GM12878 (cell line): ENCODE measurements around the gene CTNNA3. TPM values are rescaled to one million over a fixed set of nuclear protein-coding genes. Genes with fewer than 3 reads are reported as not detected.

Experiments
- ATAC-seq: fragments of 200-7000 bp; cut with Tn5 transposase; 3 replicates; pipeline ENCODE4 v1.9.1; 2020; ENCODE audit warnings: mild to moderate bottlenecking, moderate library complexity
- BruUV-seq: library from RNA; stranded (reverse); fragments of 400-500 nt; replicated peaks from 2 replicates; lab custom pipeline; 2021; lab: Mats Ljungman, UMichigan
- CTCF ChIA-PET: fragments of 300-600 bp; sonication (Branson Sonifier 250); formaldehyde crosslinking; extraction: SDS; loops from one replicate; lab custom pipeline; 2021; ENCODE audit warnings: inconsistent platforms; lab: Yijun Ruan, JAX
- POLR2A ChIA-PET: fragments of 350-600 bp; formaldehyde crosslinking; extraction: SDS; loops from one replicate; lab custom pipeline; 2021; ENCODE audit warnings: inconsistent platforms; lab: Charles Lee
- RAD21 ChIA-PET: fragments of 300-600 bp; sonication (Branson Sonifier 250); formaldehyde crosslinking; loops from one replicate; lab custom pipeline; 2023; ENCODE audit warnings: antibody characterized with exemption; ENCODE audit not compliant: unreplicated experiment; lab: Charles Lee
- SMC1A ChIA-PET: fragments of 300-600 bp; sonication (Branson Sonifier 250); formaldehyde crosslinking; loops from one replicate; lab custom pipeline; 2023; ENCODE audit not compliant: unreplicated experiment, uncharacterized antibody; lab: Charles Lee
- DNase-seq: peaks from one replicate; pipeline ENCODE4 v3.0.0-alpha.2; 2011; ENCODE audit warnings: low read depth, low spot score
- FAIRE-seq: peaks from 3 replicates; lab custom pipeline; 2011; peaks lifted over from hg19 to GRCh38; lab: Jason Lieb, UNC
- H2AFZ ChIP-seq: 2 replicates; pipeline ENCODE4 v1.6.0; 2011; ENCODE audit warnings: low read depth, low read length, control low read depth; ENCODE audit not compliant: control insufficient read depth
- H3K27ac ChIP-seq: 2 replicates; pipeline ENCODE4 v1.5.1; 2011; ENCODE audit warnings: control low read depth; ENCODE audit not compliant: control insufficient read depth, insufficient read depth
- H3K27me3 ChIP-seq, 2 experiments: replicated peaks in 1 of 2; 2 replicates each; pipeline versions ENCODE4 v1.6.0 to v1.6.1; 2011; ENCODE audit warnings: low read length in 1 of 2; ENCODE audit not compliant: control insufficient read depth in 2 of 2, insufficient read depth in 2 of 2
- H3K36me3 ChIP-seq, 2 experiments: 2 replicates each; pipeline ENCODE4 v1.5.1; 2011; ENCODE audit warnings: low read length in 1 of 2; ENCODE audit not compliant: control insufficient read depth in 2 of 2, insufficient read depth in 2 of 2
- H3K4me1 ChIP-seq: 2 replicates; pipeline ENCODE4 v1.6.1; 2011; ENCODE audit warnings: mild to moderate bottlenecking, low read length, moderate library complexity, mixed read lengths; ENCODE audit not compliant: control insufficient read depth, insufficient read depth
- H3K4me2 ChIP-seq: 2 replicates; pipeline ENCODE4 v1.6.0; 2011; ENCODE audit warnings: control low read depth; ENCODE audit not compliant: control insufficient read depth, insufficient read depth
- H3K4me3 ChIP-seq: fragments of 200-600 bp; sonication (generic); 2 replicates; pipeline ENCODE4 v1.5.1; 2016
- H3K79me2 ChIP-seq: 2 replicates; pipeline ENCODE4 v1.6.0; 2011; ENCODE audit warnings: low read length; ENCODE audit not compliant: control insufficient read depth, insufficient read depth
- H3K9ac ChIP-seq: 2 replicates; pipeline ENCODE4 v1.8.0; 2011; ENCODE audit warnings: low read length, control low read depth, mixed read lengths; ENCODE audit not compliant: control insufficient read depth, insufficient read depth
- H3K9me3 ChIP-seq: replicated peaks from 3 replicates; pipeline ENCODE4 v1.5.1; 2011; ENCODE audit warnings: mild to moderate bottlenecking, low read length; ENCODE audit not compliant: control insufficient read depth, insufficient read depth
- H4K20me1 ChIP-seq: 2 replicates; pipeline ENCODE4 v1.6.0; 2011; ENCODE audit not compliant: control insufficient read depth, insufficient read depth
- ESRRA ChIP-seq: IDR thresholded peaks from 2 replicates; pipeline ENCODE4 v1.6.1; 2012; ENCODE audit warnings: mild to moderate bottlenecking, low read length, improper control_type of control experiment
- FOXK2 ChIP-seq: fragments of 450-650 bp; IDR thresholded peaks from 2 replicates; pipeline ENCODE4 v1.6.1; 2017; ENCODE audit warnings: mild to moderate bottlenecking, moderate library complexity
- HDAC2 ChIP-seq: fragments of 200-600 bp; sonication (generic); IDR thresholded peaks from 2 replicates; pipeline ENCODE4 v1.6.1; 2017
- KAT2A ChIP-seq: conservative IDR thresholded peaks from 2 replicates; pipeline ENCODE4 v1.6.1; 2011; ENCODE audit warnings: low read depth, low read length; ENCODE audit not compliant: control insufficient read depth
- LARP7 ChIP-seq: fragments of 450-650 bp; IDR thresholded peaks from 2 replicates; pipeline ENCODE4 v1.6.1; 2017; ENCODE audit warnings: mild to moderate bottlenecking
- MXI1 ChIP-seq: fragments of 150-350 bp; IDR thresholded peaks from 2 replicates; pipeline ENCODE4 v1.6.1; 2011; ENCODE audit warnings: low read depth, mild to moderate bottlenecking, inconsistent platforms, low read length, improper control_type of control experiment
- NFYB ChIP-seq: IDR thresholded peaks from 2 replicates; pipeline ENCODE4 v1.6.1; 2011; ENCODE audit warnings: low read depth, mild to moderate bottlenecking, low read length, improper control_type of control experiment, moderate library complexity; ENCODE audit not compliant: insufficient read depth
- POLR2A ChIP-seq: IDR thresholded peaks from 2 replicates; pipeline ENCODE4 v1.6.1; 2011; ENCODE audit warnings: low read depth, mild to moderate bottlenecking, low read length
- RELA ChIP-seq: fragments of 450-650 bp; IDR thresholded peaks from 2 replicates; pipeline ENCODE4 v1.8.0; 2014; ENCODE audit warnings: borderline replicate concordance; ENCODE audit not compliant: partially characterized antibody
- RFX5 ChIP-seq: IDR thresholded peaks from 2 replicates; pipeline ENCODE4 v1.6.1; 2011; ENCODE audit warnings: low read depth, low read length, improper control_type of control experiment
- SUPT20H ChIP-seq: IDR thresholded peaks from 2 replicates; pipeline ENCODE4 v1.6.1; 2011; ENCODE audit warnings: low read depth, mild to moderate bottlenecking, low read length, moderate library complexity, borderline replicate concordance; ENCODE audit not compliant: control insufficient read depth
- TAF1 ChIP-seq: IDR thresholded peaks from 2 replicates; pipeline ENCODE4 v1.6.1; 2011; ENCODE audit warnings: mild to moderate bottlenecking, low read depth, low read length, borderline replicate concordance
- TBL1XR1 ChIP-seq: IDR thresholded peaks from 2 replicates; pipeline ENCODE4 v1.6.1; 2012; ENCODE audit warnings: low read depth, low read length, improper control_type of control experiment
- TCF12 ChIP-seq: IDR thresholded peaks from 2 replicates; pipeline ENCODE4 v1.6.1; 2011; ENCODE audit warnings: low read depth, mild to moderate bottlenecking, low read length
- WGBS: methylation state at CpG from one replicate; pipeline ENCODE4 v1.1.6; 2016; ENCODE audit warnings: low lambda C conversion rate; ENCODE audit not compliant: insufficient replicate concordance, insufficient coverage; ENCODE audit errors: missing lambda C conversion rate; 5-methylcytosine and 5-hydroxymethylcytosine counted together
- in situ Hi-C: fragments of 300-500 bp; cut with MboI; formaldehyde crosslinking; loops from 9 replicates; pipeline ENCODE4 v1.14.3; 2018; ENCODE audit warnings: mixed read lengths
- intact Hi-C: fragments of 100-400 bp; cut with micrococcal nuclease; formaldehyde crosslinking; loops from one replicate; pipeline ENCODE4 v1.14.2; 2022; ENCODE audit not compliant: unreplicated experiment
- polyA plus RNA-seq, 11 experiments: library from polyadenylated mRNA; depleted of rRNA in 4 of 11; unstranded in 6 of 11; stranded (reverse) in 5 of 11; fragments of >200 nt; fragmentation: Nextera tagmentation in 4 of 11; fragmentation: Illumina TruSeq in 1 of 11; extraction: Ambion mirVana in 4 of 11; extraction: Trizol in 1 of 11; gene quantifications; 1 replicate in 1 of 11; 2 replicates in 10 of 11; pipeline versions ENCODE4 v1.2.1 to v1.2.3, GENCODE V29; 2011 to 2016; ENCODE audit warnings: inconsistent platforms in 2 of 11, missing spikeins in 2 of 11, low read depth in 1 of 11
- total RNA-seq, 4 experiments: library from RNA; depleted of rRNA in 3 of 4; stranded (reverse); fragments of >200 nt in 3 of 4; fragmentation: Illumina TruSeq in 1 of 4; extraction: Trizol in 1 of 4; gene quantifications; 2 replicates each; pipeline versions ENCODE4 v1.2.1 to v1.2.3, GENCODE V29; 2013 to 2021
- TF ChIP-seq, protein P1 (sequence below): fragments of 450-650 bp; IDR thresholded peaks from 2 replicates; pipeline ENCODE4 v1.6.1; 2017; ENCODE audit warnings: antibody characterized with exemption, mild to moderate bottlenecking, moderate library complexity

Gene CTNNA3
- total and polyA plus RNA-seq, 10 of the 15 experiments (the other 5 are each of a cell fraction or from before 2014, with no cell fraction given), result under 0.01 to 4.5 (median 0.22) TPM; not detected in 2

DNA sequence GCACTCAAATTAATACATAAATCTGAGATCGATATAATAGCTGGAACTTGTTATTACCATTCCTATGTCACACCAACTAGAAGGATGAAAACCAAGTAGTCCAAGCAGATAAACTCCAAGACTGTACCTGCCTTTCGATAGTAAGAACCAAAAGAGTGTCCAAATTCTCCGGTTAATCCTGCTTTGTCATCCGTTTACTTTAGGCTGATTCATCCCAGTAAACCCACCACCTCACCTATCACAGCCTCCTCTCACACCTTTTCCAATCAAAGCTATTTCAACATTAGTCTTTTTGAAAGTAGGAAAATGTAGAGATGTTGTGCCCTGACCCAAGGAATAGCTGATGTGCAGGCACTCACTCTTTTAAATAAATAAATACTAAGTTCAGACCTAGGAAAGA lies 177.2 kb downstream of the CTNNA3 start:
- ChIA-PET POLR2A (no interaction called here), CTCF (interaction anchor here (0.7 to 7.0 kb wide), 7 partner anchors 29 to 589 kb away, joined by 3 to 80 read pairs (median 4); partner anchors contain the start of gene LRRTM3), SMC1A (interaction anchor here (0.9 to 5.7 kb wide), 16 partner anchors 12 to 705 kb away, joined by 3 to 24 read pairs (median 4); partner anchors contain the start of gene LRRTM3), RAD21 (interaction anchor here (1.1 to 5.8 kb wide), 7 partner anchors 13 to 587 kb away, joined by 3 to 30 read pairs (median 7); partner anchors contain the start of gene CTNNA3)
- Histone ChIP-seq H3K4me3 (no peak overlapping the region), H2AFZ (no peak overlapping the region), H3K27ac (no peak overlapping the region), H3K27me3 (no peaks in the 10 kb centered on the region), H3K36me3 (no peaks in the 10 kb centered on the region), H3K9me3 (no peaks in the 10 kb centered on the region), H3K79me2 (no peaks in the 10 kb centered on the region), H3K4me1 (no peaks in the 10 kb centered on the region), H3K4me2 (no peak overlapping the region)
- no peak for FAIRE-seq
- no TSS peak for BruUV-seq
- no peak for ATAC-seq
- in situ Hi-C loops, result no loop called here
- no peak for DNase-seq
- 10% methylated on average over 4 of the region's 4 CpGs for WGBS
- TF ChIP-seq TCF12 (no peak), SUPT20H (no peak), HDAC2 (no peak), POLR2A (no peak), RELA (no peak)
- TF ChIP-seq, all 136 proteins: peak for 0
- no peaks in the 10 kb centered on the region for H4K20me1 ChIP-seq
- H3K9ac ChIP-seq, result no peak overlapping the region
- intact Hi-C loops, result no loop called here

DNA sequence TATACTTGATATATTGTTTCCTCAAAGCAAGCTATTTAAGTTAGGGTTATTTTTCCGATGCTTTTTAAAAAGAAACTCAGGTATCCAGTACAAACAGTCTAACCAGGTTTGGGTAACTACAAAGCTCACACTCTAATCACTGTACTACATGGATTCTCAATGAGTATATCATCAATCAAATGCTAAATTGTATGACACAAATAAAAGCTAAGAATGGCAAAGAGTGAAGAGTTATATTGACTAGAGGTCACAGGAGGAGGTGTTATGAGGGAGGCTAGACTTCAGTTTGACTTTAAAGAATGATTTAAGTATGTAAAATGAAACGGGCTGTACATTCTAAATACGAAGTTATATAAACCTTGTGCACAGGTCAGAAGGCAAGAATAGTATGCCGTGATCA lies 178.0 kb downstream of the CTNNA3 start:
- Histone ChIP-seq H3K4me3 (no peak overlapping the region), H3K4me1 (no peaks in the 10 kb centered on the region), H3K79me2 (no peaks in the 10 kb centered on the region), H3K36me3 (no peaks in the 10 kb centered on the region), H4K20me1 (no peaks in the 10 kb centered on the region), H3K9ac (no peak overlapping the region), H2AFZ (no peak overlapping the region), H3K9me3 (no peaks in the 10 kb centered on the region), H3K4me2 (no peak overlapping the region), H3K27ac (no peak overlapping the region), H3K27me3 (no peaks in the 10 kb centered on the region)
- ATAC-seq (no peak), FAIRE-seq (no peak), DNase-seq (no peak)
- BruUV-seq, result no TSS peak
- ChIA-PET CTCF (interaction anchor here (0.6 to 7.0 kb wide), 9 partner anchors 12 to 1331 kb away, joined by 3 to 80 read pairs (median 4); partner anchors contain the start of gene LRRTM3), RAD21 (interaction anchor here (0.5 to 5.8 kb wide), 9 partner anchors 8 to 586 kb away, joined by 3 to 30 read pairs (median 3); partner anchors contain the start of gene CTNNA3), SMC1A (interaction anchor here (0.8 to 5.7 kb wide), 17 partner anchors 12 to 704 kb away, joined by 3 to 24 read pairs (median 3); partner anchors contain the start of gene CTNNA3), POLR2A (interaction anchor here (0.6 kb wide), 1 partner anchor 283 kb away, joined by 5 read pairs; no protein-coding TSS in a partner anchor)
- intact Hi-C loops, result no loop called here
- in situ Hi-C loops, result no loop called here
- WGBS, result 19% methylated on average over 4 of the region's 4 CpGs
- TF ChIP-seq, protein P1, sequence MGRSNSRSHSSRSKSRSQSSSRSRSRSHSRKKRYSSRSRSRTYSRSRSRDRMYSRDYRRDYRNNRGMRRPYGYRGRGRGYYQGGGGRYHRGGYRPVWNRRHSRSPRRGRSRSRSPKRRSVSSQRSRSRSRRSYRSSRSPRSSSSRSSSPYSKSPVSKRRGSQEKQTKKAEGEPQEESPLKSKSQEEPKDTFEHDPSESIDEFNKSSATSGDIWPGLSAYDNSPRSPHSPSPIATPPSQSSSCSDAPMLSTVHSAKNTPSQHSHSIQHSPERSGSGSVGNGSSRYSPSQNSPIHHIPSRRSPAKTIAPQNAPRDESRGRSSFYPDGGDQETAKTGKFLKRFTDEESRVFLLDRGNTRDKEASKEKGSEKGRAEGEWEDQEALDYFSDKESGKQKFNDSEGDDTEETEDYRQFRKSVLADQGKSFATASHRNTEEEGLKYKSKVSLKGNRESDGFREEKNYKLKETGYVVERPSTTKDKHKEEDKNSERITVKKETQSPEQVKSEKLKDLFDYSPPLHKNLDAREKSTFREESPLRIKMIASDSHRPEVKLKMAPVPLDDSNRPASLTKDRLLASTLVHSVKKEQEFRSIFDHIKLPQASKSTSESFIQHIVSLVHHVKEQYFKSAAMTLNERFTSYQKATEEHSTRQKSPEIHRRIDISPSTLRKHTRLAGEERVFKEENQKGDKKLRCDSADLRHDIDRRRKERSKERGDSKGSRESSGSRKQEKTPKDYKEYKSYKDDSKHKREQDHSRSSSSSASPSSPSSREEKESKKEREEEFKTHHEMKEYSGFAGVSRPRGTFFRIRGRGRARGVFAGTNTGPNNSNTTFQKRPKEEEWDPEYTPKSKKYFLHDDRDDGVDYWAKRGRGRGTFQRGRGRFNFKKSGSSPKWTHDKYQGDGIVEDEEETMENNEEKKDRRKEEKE, result no peak
- no peak for TF ChIP-seq RFX5
- no peak for TF ChIP-seq ESRRA
- no peak for TF ChIP-seq FOXK2
- no peak for TF ChIP-seq TAF1
- TF ChIP-seq MXI1, result no peak
- TF ChIP-seq KAT2A, result no peak
- TF ChIP-seq LARP7, result no peak
- TF ChIP-seq NFYB, result no peak
- no peak for TF ChIP-seq TBL1XR1
